ENCODE data around the gene CHODL. TPM values are rescaled to one million over a fixed set of nuclear protein-coding genes. Genes with fewer than 3 reads are reported as not detected.

CHODL gene
- total RNA-seq, 4 donors from 2014 or later = 0.21 to 0.59 TPM; not detected in 2

DNA sequence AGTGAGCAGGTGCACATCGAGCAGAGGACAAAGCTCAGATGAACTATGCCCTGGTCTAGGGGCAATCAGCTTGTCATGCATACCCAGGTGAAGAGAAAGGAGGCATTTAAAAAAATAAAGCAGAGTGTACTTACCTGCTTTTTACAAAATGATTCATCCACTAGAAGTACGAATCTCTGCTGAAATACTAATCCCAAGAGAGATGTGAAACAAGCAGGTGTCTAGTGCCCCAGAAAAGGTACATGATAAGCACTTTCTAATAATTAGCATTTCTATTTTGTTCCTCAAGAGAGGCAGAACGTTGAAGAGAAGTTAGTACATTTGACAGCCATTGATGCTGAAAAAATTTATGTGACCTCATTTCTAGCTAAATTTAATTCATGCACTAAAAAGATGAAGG, 31.1 kb downstream of the CHODL start:
- Histone ChIP-seq H3K36me3 (no peaks in the 10 kb centered on the region), H3K27me3 (no peaks in the 10 kb centered on the region), H3K27ac (no peak overlapping the region), H3K9me3 (no peaks in the 10 kb centered on the region), H3K4me1 (no peaks in the 10 kb centered on the region), H3K4me3 (no peak overlapping the region)
- 57 to 69% methylated on average over 3 of the region's 3 CpGs for WGBS, 2 donors
- no peak for DNase-seq (ENCODE audit: low spot score in 2 of 2)
- no peak for TF ChIP-seq POLR2A (IDR thresholded peaks at IDR 0.05)
- no peak for TF ChIP-seq EP300 (IDR thresholded peaks at IDR 0.05)
- TF ChIP-seq, protein P1, sequence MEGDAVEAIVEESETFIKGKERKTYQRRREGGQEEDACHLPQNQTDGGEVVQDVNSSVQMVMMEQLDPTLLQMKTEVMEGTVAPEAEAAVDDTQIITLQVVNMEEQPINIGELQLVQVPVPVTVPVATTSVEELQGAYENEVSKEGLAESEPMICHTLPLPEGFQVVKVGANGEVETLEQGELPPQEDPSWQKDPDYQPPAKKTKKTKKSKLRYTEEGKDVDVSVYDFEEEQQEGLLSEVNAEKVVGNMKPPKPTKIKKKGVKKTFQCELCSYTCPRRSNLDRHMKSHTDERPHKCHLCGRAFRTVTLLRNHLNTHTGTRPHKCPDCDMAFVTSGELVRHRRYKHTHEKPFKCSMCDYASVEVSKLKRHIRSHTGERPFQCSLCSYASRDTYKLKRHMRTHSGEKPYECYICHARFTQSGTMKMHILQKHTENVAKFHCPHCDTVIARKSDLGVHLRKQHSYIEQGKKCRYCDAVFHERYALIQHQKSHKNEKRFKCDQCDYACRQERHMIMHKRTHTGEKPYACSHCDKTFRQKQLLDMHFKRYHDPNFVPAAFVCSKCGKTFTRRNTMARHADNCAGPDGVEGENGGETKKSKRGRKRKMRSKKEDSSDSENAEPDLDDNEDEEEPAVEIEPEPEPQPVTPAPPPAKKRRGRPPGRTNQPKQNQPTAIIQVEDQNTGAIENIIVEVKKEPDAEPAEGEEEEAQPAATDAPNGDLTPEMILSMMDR (IDR thresholded peaks at IDR 0.05) = no peak

DNA sequence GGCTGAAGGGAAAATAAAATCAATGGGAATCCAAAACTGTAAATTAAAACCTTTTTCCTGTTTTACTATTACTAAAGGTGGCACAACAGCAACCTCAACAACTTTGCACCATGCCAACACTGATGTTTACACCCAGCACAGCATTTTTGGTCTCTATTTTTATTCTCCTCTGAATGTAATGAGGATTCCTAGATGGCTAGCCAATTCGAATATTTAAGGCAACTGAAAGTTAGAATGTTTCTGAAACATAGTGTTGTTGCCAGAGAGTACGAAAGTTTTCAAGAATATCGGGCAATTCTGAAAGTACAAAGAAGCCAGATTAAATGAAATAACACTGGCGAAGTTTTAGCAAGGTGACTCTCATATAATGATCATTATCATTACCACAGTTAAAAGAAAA, 40.7 kb downstream of the CHODL start:
- H3K4me1 ChIP-seq = no peaks in the 10 kb centered on the region
- no peak for DNase-seq (ENCODE audit: low spot score in 2 of 2)
- no peaks in the 10 kb centered on the region for H3K27me3 ChIP-seq
- no peaks in the 10 kb centered on the region for H3K36me3 ChIP-seq
- WGBS, 2 donors = 90 to 91% methylated on average over 4 of the region's 4 CpGs
- H3K4me3 ChIP-seq = no peak overlapping the region
- H3K27ac ChIP-seq = no peak overlapping the region
- TF ChIP-seq, protein P1 (IDR thresholded peaks at IDR 0.05) = no peak
- TF ChIP-seq POLR2A (IDR thresholded peaks at IDR 0.05) (no peak), EP300 (IDR thresholded peaks at IDR 0.05) (no peak)
- H3K9me3 ChIP-seq = no peaks in the 10 kb centered on the region

DNA sequence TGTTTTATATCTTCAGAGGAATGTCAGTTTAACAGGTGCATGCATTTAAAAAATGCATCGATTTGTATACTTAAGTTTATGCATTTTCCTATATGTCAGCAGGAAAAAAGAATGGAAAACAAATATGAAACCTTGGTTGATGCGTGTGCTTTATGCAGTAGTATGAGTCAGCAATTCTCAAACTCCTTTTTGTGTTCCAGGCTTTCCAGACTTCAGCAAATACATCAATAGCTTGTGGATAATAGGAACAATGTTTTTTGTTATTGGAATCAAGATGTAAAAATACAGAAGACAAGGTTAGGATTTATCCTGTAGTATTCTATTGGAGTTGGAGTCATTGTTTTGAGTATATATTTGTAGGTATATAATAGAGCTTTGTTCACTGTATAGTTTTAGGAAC, 45.2 kb downstream of the CHODL start:
- TF ChIP-seq POLR2A (IDR thresholded peaks at IDR 0.05) = no peak
- no peak overlapping the region for H3K27ac ChIP-seq
- H3K4me1 ChIP-seq = no peaks in the 10 kb centered on the region
- H3K9me3 ChIP-seq = no peaks in the 10 kb centered on the region
- H3K27me3 ChIP-seq = no peaks in the 10 kb centered on the region
- no peak overlapping the region for H3K4me3 ChIP-seq
- no peak for DNase-seq (ENCODE audit: low spot score in 2 of 2)
- 63 to 72% methylated on average over 2 of the region's 2 CpGs for WGBS, 2 donors
- no peaks in the 10 kb centered on the region for H3K36me3 ChIP-seq

DNA sequence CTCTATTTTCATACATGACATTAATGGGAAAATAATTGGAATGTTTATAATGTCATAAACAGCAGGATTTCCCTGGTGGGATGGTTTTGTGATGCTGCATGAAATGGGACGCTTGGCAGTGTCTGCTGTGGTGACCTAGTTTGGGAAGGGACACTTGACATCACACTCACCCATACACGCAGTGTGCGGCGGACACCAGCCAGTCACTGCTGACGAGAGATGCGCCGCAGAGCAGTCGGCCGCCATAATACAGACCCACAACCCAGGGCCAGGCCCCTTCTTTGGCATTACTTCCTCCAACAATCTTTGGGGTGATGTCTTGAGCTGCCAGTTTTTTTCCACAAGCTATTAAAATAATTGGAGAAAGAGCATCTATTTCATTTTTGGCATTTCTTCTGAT, 49.5 kb downstream of the CHODL start:
- no peak overlapping the region for H3K27ac ChIP-seq
- H3K27me3 ChIP-seq = no peaks in the 10 kb centered on the region
- 82 to 83% methylated on average over 9 of the region's 9 CpGs for WGBS, 2 donors
- no peaks in the 10 kb centered on the region for H3K36me3 ChIP-seq
- DNase-seq (ENCODE audit: low spot score in 2 of 2) = no peak
- H3K4me3 ChIP-seq = no peak overlapping the region
- no peaks in the 10 kb centered on the region for H3K4me1 ChIP-seq
- no peaks in the 10 kb centered on the region for H3K9me3 ChIP-seq
- TF ChIP-seq POLR2A (IDR thresholded peaks at IDR 0.05) (no peak), EP300 (IDR thresholded peaks at IDR 0.05) (no peak)
- TF ChIP-seq, protein P1 (IDR thresholded peaks at IDR 0.05) = no peak

DNA sequence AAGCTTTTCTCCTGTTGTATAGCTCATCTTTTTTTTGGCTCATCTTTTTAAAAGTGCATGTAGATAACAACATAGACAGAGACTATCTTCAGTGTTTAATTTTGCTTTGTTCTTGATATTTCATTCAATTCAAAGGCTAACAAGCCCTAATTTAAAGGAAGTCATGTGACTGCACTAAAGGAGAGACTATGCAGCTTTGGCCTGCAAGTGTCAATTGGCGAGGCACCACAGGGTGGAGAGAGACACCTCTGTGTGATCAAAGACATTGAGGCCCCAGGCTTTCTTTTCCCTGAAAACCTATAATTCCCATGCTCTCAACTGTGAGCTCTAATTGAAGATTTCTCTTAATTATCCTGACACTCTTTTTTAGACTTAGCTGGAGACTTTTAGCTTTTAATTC, 53.6 kb downstream of the CHODL start:
- H3K4me1 ChIP-seq = no peaks in the 10 kb centered on the region
- H3K27ac ChIP-seq = no peak overlapping the region
- no peaks in the 10 kb centered on the region for H3K36me3 ChIP-seq
- no peak overlapping the region for H3K4me3 ChIP-seq
- H3K9me3 ChIP-seq = no peaks in the 10 kb centered on the region
- no peak for TF ChIP-seq EP300 (IDR thresholded peaks at IDR 0.05)
- no peak for TF ChIP-seq POLR2A (IDR thresholded peaks at IDR 0.05)
- TF ChIP-seq, protein P1 (IDR thresholded peaks at IDR 0.05) = no peak
- no peaks in the 10 kb centered on the region for H3K27me3 ChIP-seq
- WGBS, 2 donors = 83 to 92% methylated on average over 1 of the region's 1 CpG
- no peak for DNase-seq (ENCODE audit: low spot score in 2 of 2)

Other genes with a start within 250 kb of the CHODL start
- not detected for gene TMPRSS15, start 159.0 kb downstream of the CHODL start, total RNA-seq